Stimulated activated CD8-positive, alpha-beta memory T cell treated with anti-CD3 and anti-CD28 coated beads, Interleukin-12 subunit alpha, Interleukin-12 subunit beta, amount 100 ng/mL, for 1 hour (primary cell): ENCODE measurements around the gene ICAM4.
"Not testable (repeated sequence)": the region's sequence is repeated elsewhere in the genome, so short reads cannot be mapped to it uniquely, and the experiment has no call there.

ENCODE experiments used
- DNase-seq: peaks from one replicate; pipeline ENCODE4 v3.0.0-alpha.2; 2020; ENCODE audit warnings: low read depth

Gene ICAM4

DNA sequence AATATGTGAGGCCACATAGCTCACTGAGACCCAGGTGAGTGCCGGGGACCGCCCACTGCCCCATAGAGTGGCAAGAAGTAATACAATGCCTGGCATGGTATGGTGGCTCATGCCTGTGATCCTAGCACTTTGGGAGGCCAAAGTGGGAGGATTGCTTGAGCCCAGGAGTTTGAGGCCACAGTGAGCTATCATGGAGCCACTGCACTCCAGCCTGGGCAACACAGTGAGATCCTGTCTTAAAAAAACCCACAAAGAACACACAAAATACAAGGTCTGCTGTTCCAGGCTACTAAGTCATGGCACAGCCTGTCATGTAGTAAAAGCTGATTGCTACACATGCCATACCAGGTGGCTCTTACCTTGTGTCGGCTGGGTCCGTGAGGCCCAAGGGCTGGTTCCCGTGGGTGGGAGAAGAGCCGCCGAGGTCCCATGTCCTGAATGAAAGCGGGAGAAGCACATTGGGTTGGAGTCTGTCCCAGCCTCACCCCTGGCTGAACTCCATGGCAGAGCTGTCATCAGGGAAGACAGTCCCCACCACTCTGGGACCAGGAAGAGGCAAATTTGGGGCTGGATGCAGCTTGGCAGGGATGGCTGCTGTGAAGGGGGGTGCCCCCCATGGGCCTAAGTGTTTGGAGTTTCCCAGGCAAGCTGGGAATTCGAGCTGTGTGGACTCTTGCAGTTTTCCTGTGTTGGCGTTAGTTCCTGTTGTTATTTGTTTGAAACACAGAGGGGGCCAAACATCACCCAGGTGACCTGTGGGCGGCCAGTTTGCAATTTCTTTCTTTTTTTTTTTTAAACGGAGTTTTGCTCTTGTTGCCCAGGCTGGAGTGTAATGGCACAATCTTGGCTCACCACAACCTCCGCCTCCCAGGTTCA is 32.3 kb downstream of the ICAM4 start:
- no peak for DNase-seq

DNA sequence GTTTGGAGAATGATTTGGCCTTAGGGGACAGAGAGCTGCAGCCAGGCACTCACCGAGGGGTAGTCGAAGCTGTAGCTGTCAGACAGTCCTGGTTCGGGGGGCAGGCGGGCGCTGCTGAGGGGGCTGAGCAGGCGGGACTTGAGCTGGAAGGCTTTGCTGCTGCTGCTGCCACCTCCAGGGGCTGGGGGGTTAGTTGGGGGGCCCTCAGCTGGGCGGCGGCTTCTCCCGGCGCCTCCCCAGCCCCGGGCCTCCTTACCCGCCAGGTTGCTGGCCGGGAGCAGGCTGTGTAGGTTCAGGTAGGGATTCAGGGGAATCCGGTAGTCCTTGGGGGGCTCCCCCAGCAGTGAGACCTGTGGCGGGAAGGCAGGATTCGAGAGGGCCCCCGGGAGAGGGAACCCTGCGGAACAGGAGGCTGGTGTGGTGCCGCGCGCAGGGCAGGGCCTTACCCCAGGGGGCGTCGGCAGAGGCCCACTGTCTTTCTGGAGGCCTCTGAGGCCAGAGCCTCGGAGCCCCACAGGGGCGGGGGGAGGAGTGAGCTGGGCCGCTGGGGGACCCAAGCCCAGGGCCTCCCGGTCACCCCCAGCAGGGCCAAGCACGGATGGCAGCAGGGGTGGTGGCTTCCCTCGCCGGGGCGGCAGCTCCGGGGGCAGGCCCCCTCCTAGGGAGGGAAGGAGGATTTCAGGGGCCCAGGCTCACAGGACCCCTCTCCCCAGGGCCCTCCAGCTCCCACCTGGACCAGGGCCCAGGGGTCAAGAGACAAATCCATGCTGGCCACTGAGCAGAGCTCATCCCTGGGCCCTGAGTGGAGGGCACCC is 34.1 kb downstream of the ICAM4 start:
- DNase-seq: no peak

- DNase-seq: no peak
Observed at GRCh38 chr19:10321417-10321797, 34.7 kb downstream of the ICAM4 start.

GRCh38 chr19:10321874-10322835 is 35.4 kb downstream of the ICAM4 start:
- no peak for DNase-seq

GRCh38 chr19:10325732-10326131 is 39.0 kb downstream of the ICAM4 start:
- no peak for DNase-seq

GRCh38 chr19:10327793-10328192 is 41.0 kb downstream of the ICAM4 start:
- no peak for DNase-seq

GRCh38 chr19:10328558-10329429 is 42.0 kb downstream of the ICAM4 start:
- DNase-seq: no peak

GRCh38 chr19:10329555-10329954 is 42.8 kb downstream of the ICAM4 start:
- DNase-seq: no peak

DNA sequence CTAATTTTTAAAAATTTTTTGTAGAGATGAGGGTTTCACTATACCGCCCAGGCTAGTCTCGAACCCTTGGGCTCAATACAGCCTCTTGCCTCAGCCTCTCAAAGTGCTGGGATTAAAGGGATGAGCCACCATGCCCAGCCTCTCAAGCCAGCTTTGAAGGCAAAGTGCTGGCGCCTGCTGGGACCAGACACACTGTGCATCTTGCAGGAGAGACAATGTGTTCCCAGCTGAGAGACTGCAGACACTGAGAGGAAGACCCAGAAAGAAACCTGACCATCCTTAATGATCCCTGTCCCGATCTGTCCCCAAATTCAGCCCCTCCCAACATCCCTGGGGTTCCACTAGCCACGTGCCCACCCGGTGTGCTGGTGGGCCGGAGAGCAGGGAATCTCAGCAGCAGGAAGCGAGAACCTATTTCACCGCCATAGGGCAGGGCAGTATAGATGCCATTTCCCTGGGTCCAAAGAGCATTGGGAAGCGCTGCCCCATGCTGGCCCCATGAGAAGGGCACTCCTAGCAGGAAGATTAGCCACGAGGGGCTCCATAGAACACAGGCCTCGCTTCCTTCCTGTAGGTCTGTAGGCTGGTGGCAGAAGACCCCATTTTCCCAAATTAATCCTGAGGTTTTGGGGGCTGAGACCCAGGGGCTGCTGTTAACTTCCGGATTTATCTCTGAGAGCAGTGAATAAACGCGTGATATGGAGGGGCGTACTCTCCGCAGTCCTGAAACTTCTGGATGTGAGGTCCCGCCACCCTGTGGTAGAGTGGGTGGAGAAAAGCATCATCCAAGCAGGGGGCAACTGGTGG is 45.6 kb downstream of the ICAM4 start:
- DNase-seq: no peak

DNA sequence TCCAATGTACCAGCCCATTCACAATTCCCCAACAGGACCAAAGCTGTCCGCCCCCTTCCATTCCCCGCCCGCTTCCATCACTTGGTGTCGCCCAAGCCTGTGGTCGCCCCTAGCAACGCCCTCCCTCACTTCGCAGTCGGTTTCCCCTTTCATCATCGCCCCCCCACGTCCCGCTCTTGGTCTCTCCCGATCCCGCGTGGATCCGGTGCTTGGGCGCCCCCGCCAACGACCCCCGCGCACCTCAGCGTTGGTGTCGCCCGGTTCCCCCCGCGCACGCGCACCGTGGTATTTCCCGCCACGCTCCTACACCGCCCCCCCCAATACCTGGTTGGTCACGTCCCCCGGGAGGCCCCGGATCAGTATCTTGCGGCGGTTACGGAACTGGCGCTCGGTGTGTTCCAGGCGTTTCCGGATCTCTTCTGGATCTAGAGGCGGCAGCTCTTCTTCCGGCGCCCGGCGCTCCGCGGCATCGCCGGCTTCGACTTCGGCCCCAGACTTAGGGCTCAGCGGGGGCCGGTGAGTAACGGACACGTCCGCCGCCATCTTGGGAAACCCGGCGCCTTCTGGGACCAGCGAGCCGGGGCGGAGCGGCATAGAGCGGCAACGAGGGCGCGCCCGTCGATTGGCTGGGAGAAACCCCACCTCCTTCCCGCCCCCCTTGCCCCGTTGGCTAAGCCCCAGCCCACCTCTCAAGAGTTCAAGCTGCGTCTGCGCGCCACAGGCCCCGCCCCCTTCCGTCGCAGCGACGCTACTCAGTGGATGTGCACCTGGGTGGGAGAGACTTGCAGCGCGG is 46.4 kb downstream of the ICAM4 start, which contains the start of gene RAVER1:
Gene RAVER1 (minus strand): TSS at position 565 of the 793 bp plus-strand sequence. CDS start 22 bp downstream, at position 543.
- peak; percentile 94 for DNase-seq

DNA sequence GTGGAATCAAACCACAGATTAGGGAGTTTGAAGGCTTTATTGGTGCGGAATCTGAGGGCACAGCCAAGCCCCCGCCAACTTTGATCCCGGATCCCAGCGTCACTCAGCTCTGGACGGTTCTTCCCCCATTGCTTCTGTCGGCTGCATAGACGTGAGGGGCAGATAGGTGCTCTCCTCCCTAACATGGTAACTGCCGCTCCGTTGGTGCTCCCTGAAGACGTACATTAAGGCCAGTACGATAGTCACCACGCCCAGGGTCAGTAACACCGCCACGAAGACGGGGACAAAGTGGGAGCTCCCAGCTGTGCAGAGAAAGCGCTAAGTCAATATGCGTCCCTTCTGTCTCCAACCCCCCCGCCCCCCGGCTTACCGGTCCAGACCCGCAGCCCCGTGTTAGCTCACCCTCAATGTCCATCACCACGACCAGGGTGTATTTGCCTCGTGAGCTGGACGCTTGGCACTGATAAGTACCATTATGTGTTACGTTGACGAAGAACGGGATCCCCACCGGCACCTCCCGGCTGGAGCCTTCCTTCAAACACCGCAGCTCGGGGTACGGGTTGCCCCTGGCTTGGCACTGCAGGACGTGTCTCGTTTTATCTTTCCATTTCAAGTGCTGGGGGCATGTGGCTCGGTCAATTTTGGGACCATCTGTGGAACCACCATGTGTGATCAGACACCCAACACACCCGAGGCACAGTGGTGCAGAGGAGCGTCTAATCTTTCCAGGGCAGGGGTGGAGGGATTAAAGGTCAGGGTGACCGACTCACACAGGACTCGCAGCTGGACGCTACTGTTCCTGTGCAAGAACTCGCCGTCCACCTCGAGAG is 47.2 kb downstream of the ICAM4 start:
- no peak for DNase-seq

DNA sequence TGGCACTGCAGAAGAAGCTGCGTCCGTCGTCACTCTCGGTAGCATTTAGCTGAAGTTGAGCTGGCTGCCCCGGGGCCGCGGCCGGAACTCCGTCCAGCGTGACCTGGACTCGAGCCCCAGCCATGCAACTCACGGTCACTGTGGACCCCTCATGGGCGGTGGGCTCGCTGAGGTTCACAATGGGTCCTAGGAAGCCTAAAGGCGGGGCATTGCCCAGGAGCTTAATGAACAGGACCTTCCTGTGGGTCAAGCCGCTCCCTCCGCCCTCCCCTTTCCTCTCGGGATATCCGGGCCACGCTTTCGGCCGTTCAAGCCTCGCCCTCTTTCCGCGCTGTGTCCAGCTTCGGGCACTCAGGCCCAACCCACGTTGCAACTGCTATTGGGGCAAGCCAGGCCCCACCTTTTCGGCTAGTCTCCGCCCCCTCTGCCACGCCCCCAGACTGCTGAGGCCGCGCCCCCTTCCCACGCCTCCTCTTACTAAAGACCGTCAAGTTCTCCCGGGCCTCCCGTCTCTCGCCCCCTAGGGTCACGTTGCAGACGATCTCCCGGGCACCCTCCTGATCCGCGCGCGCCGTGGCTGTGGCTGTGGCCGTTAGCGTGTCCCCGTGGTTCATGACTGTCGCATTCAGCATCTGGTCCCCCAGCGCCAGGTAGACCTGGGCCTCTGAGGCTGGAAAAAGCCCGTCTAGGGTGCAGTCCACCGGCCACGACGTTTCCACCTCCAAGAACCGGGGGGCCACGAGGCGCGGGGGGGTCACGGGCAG is 48.0 kb downstream of the ICAM4 start:
- no peak for DNase-seq

DNA sequence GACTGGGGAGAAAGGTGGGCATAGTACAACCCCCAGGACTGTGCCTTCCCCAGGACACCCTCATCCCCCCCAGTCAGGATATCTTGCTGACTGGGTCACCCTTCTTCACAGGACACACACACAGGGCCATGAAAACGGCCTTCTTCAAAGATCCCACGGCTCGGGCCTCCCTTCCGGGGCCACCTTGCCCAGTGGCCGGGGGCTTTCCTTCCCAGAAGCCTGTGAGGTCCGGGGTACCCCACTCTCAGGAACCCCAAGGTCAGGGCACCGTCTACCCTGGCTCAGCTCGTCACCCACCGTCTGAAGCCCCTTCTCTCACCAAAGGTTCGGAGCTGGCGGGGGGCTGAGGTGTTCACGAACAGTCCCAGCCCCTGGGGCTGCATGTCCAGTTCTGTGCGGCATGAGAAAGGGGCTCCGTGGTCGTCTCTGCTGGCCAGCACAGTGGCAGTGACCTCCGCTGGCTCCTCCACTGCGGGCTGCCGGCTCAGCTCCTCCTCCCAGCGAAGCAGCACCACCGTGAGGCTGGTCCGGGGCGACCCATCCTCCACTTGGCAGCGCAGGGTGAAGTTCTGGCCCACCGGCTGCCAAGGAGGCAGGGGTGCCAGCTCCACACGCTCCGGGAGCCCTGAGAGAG is 48.7 kb downstream of the ICAM4 start:
- no peak for DNase-seq

DNA sequence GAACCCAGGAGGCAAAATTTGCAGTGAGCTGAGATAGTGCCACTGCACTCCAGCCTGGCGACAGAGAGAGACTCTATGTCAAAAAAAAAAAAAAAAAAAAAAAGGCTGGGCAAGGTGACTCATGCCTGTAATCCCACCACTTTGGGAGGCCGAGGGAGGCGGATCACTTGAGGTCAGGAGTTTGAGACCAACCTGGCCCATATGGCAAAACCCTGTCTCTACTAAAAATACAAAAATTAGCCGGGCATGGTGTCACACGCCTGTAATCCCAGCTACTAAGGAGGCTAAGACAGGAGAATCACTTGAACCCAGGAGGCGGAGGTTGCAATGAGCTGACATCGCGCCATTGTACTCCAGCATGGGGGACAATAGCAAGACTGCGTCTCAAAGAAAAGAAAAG is 50.0 kb downstream of the ICAM4 start:
- DNase-seq: not testable (repeated sequence)
